ENCODE data around the gene AVPR1A. TPM values are rescaled to one million over a fixed set of nuclear protein-coding genes. Genes with fewer than 3 reads are reported as not detected.
"Not testable (repeated sequence)": the region's sequence is repeated elsewhere in the genome, so short reads cannot be mapped to it uniquely, and the experiment has no call there.

Gene AVPR1A
- total RNA-seq, 2 donors from 2014 or later, result not detected

DNA sequence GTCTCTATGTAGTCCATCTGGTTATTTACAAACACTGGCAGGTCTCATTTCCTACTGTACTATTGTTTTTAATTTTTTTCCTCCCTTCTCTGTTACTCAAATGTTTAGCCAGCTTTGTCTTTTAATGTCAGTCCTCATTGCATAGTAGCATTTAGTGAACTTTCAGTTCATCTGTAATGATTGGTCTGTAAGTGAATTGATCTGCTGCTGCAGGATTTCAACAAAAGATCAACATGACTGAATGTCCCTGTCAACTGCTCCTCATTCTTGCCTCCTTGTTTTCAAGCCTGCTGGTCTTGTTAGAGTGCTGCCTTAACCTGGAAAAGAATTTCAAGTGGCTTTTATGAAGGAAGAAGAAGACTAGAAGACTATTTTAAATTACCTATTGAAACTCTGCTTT is 19.3 kb upstream of the AVPR1A start:
- peaks cover 6% of the 10 kb centered on the region for H3K27me3 Mint-ChIP-seq (ENCODE audit: insufficient read depth)
- Histone ChIP-seq H3K9ac (ENCODE audit: extremely low read depth, low read length, poor library complexity, severe bottlenecking) (no peak overlapping the region), H3K4me1 (ENCODE audit: control insufficient read depth, insufficient read depth, low read length) (no peaks in the 10 kb centered on the region), H3K27ac (ENCODE audit: low read depth, low read length) (no peak overlapping the region), H3K36me3 (ENCODE audit: control insufficient read depth, insufficient read depth, low read length) (no peaks in the 10 kb centered on the region), H3K27me3 (ENCODE audit: control insufficient read depth, insufficient read depth, low read length, poor library complexity, severe bottlenecking) (no peaks in the 10 kb centered on the region), H3K4me3 (ENCODE audit: low read length) (no peak overlapping the region), H3K9me3 (ENCODE audit: control insufficient read depth, low read length) (peaks cover 1% of the 10 kb centered on the region)
- H3K4me3 Mint-ChIP-seq, result no peak overlapping the region
- no peaks in the 10 kb centered on the region for H3K36me3 Mint-ChIP-seq (ENCODE audit: low read depth)
- H3K27ac Mint-ChIP-seq, result no peak overlapping the region
- TF ChIP-seq, protein P1, sequence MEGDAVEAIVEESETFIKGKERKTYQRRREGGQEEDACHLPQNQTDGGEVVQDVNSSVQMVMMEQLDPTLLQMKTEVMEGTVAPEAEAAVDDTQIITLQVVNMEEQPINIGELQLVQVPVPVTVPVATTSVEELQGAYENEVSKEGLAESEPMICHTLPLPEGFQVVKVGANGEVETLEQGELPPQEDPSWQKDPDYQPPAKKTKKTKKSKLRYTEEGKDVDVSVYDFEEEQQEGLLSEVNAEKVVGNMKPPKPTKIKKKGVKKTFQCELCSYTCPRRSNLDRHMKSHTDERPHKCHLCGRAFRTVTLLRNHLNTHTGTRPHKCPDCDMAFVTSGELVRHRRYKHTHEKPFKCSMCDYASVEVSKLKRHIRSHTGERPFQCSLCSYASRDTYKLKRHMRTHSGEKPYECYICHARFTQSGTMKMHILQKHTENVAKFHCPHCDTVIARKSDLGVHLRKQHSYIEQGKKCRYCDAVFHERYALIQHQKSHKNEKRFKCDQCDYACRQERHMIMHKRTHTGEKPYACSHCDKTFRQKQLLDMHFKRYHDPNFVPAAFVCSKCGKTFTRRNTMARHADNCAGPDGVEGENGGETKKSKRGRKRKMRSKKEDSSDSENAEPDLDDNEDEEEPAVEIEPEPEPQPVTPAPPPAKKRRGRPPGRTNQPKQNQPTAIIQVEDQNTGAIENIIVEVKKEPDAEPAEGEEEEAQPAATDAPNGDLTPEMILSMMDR (conservative IDR thresholded peaks at IDR 0.05), result no peak
- no peaks in the 10 kb centered on the region for H3K4me1 Mint-ChIP-seq
- no peak for DNase-seq
- peaks cover 16% of the 10 kb centered on the region for H3K9me3 Mint-ChIP-seq

DNA sequence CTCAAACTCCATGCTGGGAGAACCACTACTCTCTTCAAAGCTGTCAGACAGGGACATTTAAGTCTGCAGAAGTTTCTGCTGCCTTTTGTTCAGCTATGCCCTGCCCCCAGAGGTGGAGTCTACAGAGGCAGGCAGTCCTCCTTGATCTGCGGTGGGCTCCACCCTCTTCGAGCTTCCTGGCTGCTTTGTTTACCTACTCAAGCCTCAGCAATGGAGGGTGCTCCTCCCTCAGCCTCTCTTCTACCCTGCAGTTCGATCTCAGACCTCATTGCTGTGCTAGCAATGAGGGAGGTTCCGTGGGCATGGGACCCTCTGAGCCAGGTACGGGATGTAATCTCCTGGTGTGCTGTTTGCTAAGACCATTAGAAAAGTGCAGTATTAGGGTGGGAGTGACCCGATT is 16.7 kb upstream of the AVPR1A start:
- not testable (repeated sequence) for H3K27me3 Mint-ChIP-seq (ENCODE audit: insufficient read depth); H3K9ac ChIP-seq (ENCODE audit: extremely low read depth, low read length, poor library complexity, severe bottlenecking); H3K36me3 Mint-ChIP-seq (ENCODE audit: low read depth); H3K4me3 ChIP-seq (ENCODE audit: low read length); H3K9me3 Mint-ChIP-seq; H3K27me3 ChIP-seq (ENCODE audit: control insufficient read depth, insufficient read depth, low read length, poor library complexity, severe bottlenecking); DNase-seq; H3K27ac Mint-ChIP-seq; H3K4me1 ChIP-seq (ENCODE audit: control insufficient read depth, insufficient read depth, low read length); H3K36me3 ChIP-seq (ENCODE audit: control insufficient read depth, insufficient read depth, low read length); H3K9me3 ChIP-seq (ENCODE audit: control insufficient read depth, low read length); H3K27ac ChIP-seq (ENCODE audit: low read depth, low read length); H3K4me1 Mint-ChIP-seq; H3K4me3 Mint-ChIP-seq
- 91 to 95% methylated on average over 4 to 6 of the region's 6 CpGs for WGBS, 2 experiments (ENCODE audit: insufficient coverage in 1 of 2, insufficient read length in 1 of 2)

DNA sequence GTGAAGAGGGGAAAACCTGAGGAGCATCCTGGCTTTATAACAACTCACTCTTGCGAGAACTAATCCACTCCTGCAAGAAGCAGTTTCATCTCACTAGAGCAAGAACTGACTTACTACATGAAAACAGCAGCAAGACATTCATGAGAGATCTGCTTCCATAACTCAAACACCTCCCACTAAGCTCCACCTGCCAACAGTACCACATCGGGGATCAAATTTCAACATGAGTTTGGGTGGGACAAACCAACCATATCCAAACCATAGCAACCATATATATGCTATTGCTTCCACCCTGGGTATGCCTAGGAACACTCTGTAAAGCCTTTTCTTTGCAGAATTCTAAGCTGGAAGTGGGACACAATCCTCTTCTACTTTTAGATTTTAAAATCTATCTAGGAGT is 13.9 kb upstream of the AVPR1A start:
- DNase-seq, result no peak
- Histone ChIP-seq H3K36me3 (ENCODE audit: control insufficient read depth, insufficient read depth, low read length) (no peaks in the 10 kb centered on the region), H3K27me3 (ENCODE audit: control insufficient read depth, insufficient read depth, low read length, poor library complexity, severe bottlenecking) (no peaks in the 10 kb centered on the region), H3K9me3 (ENCODE audit: control insufficient read depth, low read length) (no peaks in the 10 kb centered on the region), H3K4me1 (ENCODE audit: control insufficient read depth, insufficient read depth, low read length) (no peaks in the 10 kb centered on the region), H3K9ac (ENCODE audit: extremely low read depth, low read length, poor library complexity, severe bottlenecking) (no peak overlapping the region), H3K4me3 (ENCODE audit: low read length) (no peak overlapping the region), H3K27ac (ENCODE audit: low read depth, low read length) (no peak overlapping the region)
- Mint-ChIP-seq H3K27ac (no peak overlapping the region), H3K27me3 (ENCODE audit: insufficient read depth) (peaks cover 10% of the 10 kb centered on the region), H3K9me3 (peaks cover 4% of the 10 kb centered on the region), H3K4me1 (no peaks in the 10 kb centered on the region), H3K36me3 (ENCODE audit: low read depth) (no peaks in the 10 kb centered on the region), H3K4me3 (no peak overlapping the region)
- WGBS, 2 experiments (ENCODE audit: insufficient coverage in 1 of 2, insufficient read length in 1 of 2), result 83 to 88% methylated on average over 1 to 2 of the region's 2 CpGs
- TF ChIP-seq, protein P1 (conservative IDR thresholded peaks at IDR 0.05), result no peak

DNA sequence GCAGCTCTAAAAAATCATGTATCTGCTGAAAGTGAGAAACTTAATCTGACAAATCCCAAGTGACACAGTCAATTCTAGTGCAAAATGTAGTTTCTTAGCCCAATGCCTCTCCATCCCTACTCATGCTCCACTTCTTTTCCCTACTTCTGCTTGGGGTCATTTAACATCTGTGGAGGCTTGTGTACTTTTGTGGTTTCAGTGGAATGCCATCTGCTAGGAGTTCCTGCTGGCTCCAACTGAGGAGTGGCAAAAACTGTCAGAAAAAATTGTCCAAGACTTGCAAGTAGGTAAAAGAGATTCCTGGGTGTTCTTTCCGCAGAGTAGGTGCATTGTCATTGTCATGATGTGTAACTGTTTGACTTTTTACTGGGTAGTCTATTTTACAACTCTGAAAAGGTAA is 12.5 kb upstream of the AVPR1A start:
- no peak for DNase-seq
- Mint-ChIP-seq H3K9me3 (peaks cover 4% of the 10 kb centered on the region), H3K27ac (no peak overlapping the region), H3K36me3 (ENCODE audit: low read depth) (no peaks in the 10 kb centered on the region), H3K4me1 (no peaks in the 10 kb centered on the region), H3K27me3 (ENCODE audit: insufficient read depth) (peaks cover 10% of the 10 kb centered on the region), H3K4me3 (no peak overlapping the region)
- Histone ChIP-seq H3K9ac (ENCODE audit: extremely low read depth, low read length, poor library complexity, severe bottlenecking) (no peak overlapping the region), H3K9me3 (ENCODE audit: control insufficient read depth, low read length) (no peaks in the 10 kb centered on the region), H3K4me3 (ENCODE audit: low read length) (no peak overlapping the region), H3K27ac (ENCODE audit: low read depth, low read length) (no peak overlapping the region), H3K36me3 (ENCODE audit: control insufficient read depth, insufficient read depth, low read length) (no peaks in the 10 kb centered on the region), H3K4me1 (ENCODE audit: control insufficient read depth, insufficient read depth, low read length) (no peaks in the 10 kb centered on the region), H3K27me3 (ENCODE audit: control insufficient read depth, insufficient read depth, low read length, poor library complexity, severe bottlenecking) (no peaks in the 10 kb centered on the region)
- TF ChIP-seq, protein P1 (conservative IDR thresholded peaks at IDR 0.05), result no peak
- 90 to 100% methylated on average over 1 of the region's 1 CpG for WGBS, 2 experiments (ENCODE audit: insufficient coverage in 1 of 2, insufficient read length in 1 of 2)
